Lower leg skin (tissue), 3 donors: ENCODE results near the gene RASL10B.

Experiments used
- POLR2A ChIP-seq, 2 donors: fragments of 450-650 bp; IDR thresholded peaks; one replicate each; pipeline ENCODE4 v1.6.1; 2016 to 2017; ENCODE audit warnings: antibody characterized with exemption in 2 of 2, mild to moderate bottlenecking in 1 of 2, moderate library complexity in 1 of 2
- TF ChIP-seq, protein P1 (sequence below), 3 donors: fragments of 450-650 bp; IDR thresholded peaks; one replicate each; pipeline ENCODE4 v1.5.1; 2016; ENCODE audit warnings: antibody characterized with exemption in 3 of 3, mild to moderate bottlenecking in 3 of 3, moderate library complexity in 2 of 3

DNA sequence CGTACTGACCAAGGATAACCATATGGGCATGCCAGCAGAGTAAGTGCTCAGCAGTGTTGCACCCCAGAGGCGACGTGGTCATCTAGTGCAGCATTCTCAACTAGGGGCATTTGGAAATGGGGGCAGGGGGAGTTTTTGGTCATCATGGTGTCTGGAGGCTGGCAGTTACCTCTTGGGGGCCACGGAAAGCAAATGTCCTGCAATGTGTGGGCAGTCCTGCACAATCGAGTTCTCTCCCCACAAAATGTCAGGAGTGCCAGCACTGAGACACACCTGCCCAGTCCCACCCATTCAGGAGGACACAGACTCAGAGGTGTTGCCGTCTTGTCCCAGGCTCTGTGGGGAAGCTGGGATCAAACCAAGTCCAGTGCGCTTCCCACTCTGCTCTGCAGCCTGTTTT, 3.0 kb downstream of the RASL10B start:
- TF ChIP-seq, protein P1, sequence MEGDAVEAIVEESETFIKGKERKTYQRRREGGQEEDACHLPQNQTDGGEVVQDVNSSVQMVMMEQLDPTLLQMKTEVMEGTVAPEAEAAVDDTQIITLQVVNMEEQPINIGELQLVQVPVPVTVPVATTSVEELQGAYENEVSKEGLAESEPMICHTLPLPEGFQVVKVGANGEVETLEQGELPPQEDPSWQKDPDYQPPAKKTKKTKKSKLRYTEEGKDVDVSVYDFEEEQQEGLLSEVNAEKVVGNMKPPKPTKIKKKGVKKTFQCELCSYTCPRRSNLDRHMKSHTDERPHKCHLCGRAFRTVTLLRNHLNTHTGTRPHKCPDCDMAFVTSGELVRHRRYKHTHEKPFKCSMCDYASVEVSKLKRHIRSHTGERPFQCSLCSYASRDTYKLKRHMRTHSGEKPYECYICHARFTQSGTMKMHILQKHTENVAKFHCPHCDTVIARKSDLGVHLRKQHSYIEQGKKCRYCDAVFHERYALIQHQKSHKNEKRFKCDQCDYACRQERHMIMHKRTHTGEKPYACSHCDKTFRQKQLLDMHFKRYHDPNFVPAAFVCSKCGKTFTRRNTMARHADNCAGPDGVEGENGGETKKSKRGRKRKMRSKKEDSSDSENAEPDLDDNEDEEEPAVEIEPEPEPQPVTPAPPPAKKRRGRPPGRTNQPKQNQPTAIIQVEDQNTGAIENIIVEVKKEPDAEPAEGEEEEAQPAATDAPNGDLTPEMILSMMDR (IDR thresholded peaks at IDR 0.05) = no peak
- TF ChIP-seq POLR2A (IDR thresholded peaks at IDR 0.05) = no peak
